Right renal cortex interstitium (tissue), 3 donors: Measurements from ENCODE around the gene TEX2. TPM values are rescaled to one million over a fixed set of nuclear protein-coding genes. Genes with fewer than 3 reads are reported as not detected.
"Not testable (repeated sequence)": the region's sequence is repeated elsewhere in the genome, so short reads cannot be mapped to it uniquely, and the experiment has no call there.

Source experiments
- DNase-seq, 3 donors: peaks; one replicate each; pipeline ENCODE4 v3.0.0-alpha.2; 2013; ENCODE audit warnings: low read depth in 3 of 3, low spot score in 2 of 3
- polyA plus RNA-seq, 3 donors: library from polyadenylated mRNA; unstranded; fragments of 120-200 nt; gene quantifications; one replicate each; pipeline ENCODE4 v1.2.1, GENCODE V29; 2013; ENCODE audit not compliant: insufficient read length in 3 of 3

Gene TEX2
- polyA plus RNA-seq, 3 donors = 26.0 to 26.9 (median 26.2) TPM

- DNase-seq = no peak
These were observed 46.5 kb downstream of the TEX2 start for GRCh38 chr17:64216338-64217248.

- DNase-seq = no peak
These were observed 47.1 kb downstream of the TEX2 start for GRCh38 chr17:64216000-64216337.

- DNase-seq = no peak
These were observed 48.1 kb downstream of the TEX2 start for GRCh38 chr17:64214950-64215349.

- no peak for DNase-seq
These were observed 48.9 kb downstream of the TEX2 start for GRCh38 chr17:64213995-64214811.

- no peak for DNase-seq
These were observed 50.9 kb downstream of the TEX2 start for GRCh38 chr17:64212122-64212521.

GRCh38 chr17:64209983-64210382 lies 53.1 kb downstream of the TEX2 start:
- no peak for DNase-seq

GRCh38 chr17:64209356-64209941 lies 53.6 kb downstream of the TEX2 start:
- DNase-seq = no peak

- not testable (repeated sequence) for DNase-seq
These were observed 54.4 kb downstream of the TEX2 start for GRCh38 chr17:64208656-64209055.

- DNase-seq = no peak
These were observed 57.3 kb downstream of the TEX2 start for GRCh38 chr17:64205804-64206203.

GRCh38 chr17:64203630-64204029 lies 59.4 kb downstream of the TEX2 start:
- DNase-seq = no peak

GRCh38 chr17:64202683-64203344 lies 60.2 kb downstream of the TEX2 start:
- DNase-seq = no peak

- no peak for DNase-seq
These were observed 62.7 kb downstream of the TEX2 start for GRCh38 chr17:64200080-64201032.

GRCh38 chr17:64198331-64199090 lies 64.5 kb downstream of the TEX2 start:
- DNase-seq = no peak

- no peak for DNase-seq
These were observed 66.5 kb downstream of the TEX2 start for GRCh38 chr17:64196601-64197000.

- no peak for DNase-seq
These were observed 69.5 kb downstream of the TEX2 start for GRCh38 chr17:64193561-64193960.

- DNase-seq = no peak
These were observed 70.5 kb downstream of the TEX2 start for GRCh38 chr17:64192589-64192988.

- no peak for DNase-seq
These were observed 72.6 kb downstream of the TEX2 start for GRCh38 chr17:64190472-64190871.

GRCh38 chr17:64188088-64188487 lies 75.0 kb downstream of the TEX2 start:
- DNase-seq = no peak
